ENCODE data around the gene ASB13.
"Not testable (repeated sequence)": the region's sequence is repeated elsewhere in the genome, so short reads cannot be mapped to it uniquely, and the experiment has no call there.

Gene ASB13

GRCh38 chr10:5595994-5596471, 70.4 kb downstream of the ASB13 start:
- TF ChIP-seq GATA1 (IDR thresholded peaks at IDR 0.05; ENCODE audit: low read depth, low read length) (no peak), POLR2A (IDR thresholded peaks at IDR 0.05; ENCODE audit: low read length) (no peak)
- no peak for DNase-seq

GRCh38 chr10:5595591-5595990, 70.8 kb downstream of the ASB13 start:
- TF ChIP-seq POLR2A (IDR thresholded peaks at IDR 0.05; ENCODE audit: low read length) (no peak), GATA1 (IDR thresholded peaks at IDR 0.05; ENCODE audit: low read depth, low read length) (no peak)
- no peak for DNase-seq

- TF ChIP-seq POLR2A (IDR thresholded peaks at IDR 0.05; ENCODE audit: low read length): no peak
- TF ChIP-seq GATA1 (IDR thresholded peaks at IDR 0.05; ENCODE audit: low read depth, low read length): no peak
Measured at GRCh38 chr10:5595095-5595494, 71.3 kb downstream of the ASB13 start.

GRCh38 chr10:5594271-5595049, 71.9 kb downstream of the ASB13 start:
- DNase-seq: no peak
- TF ChIP-seq GATA1 (IDR thresholded peaks at IDR 0.05; ENCODE audit: low read depth, low read length) (no peak), POLR2A (IDR thresholded peaks at IDR 0.05; ENCODE audit: low read length) (no peak)

More at GRCh38 chr10:5595095-5595494, 71.3 kb downstream of the ASB13 start:
- DNase-seq: no peak

GRCh38 chr10:5593347-5593746, 73.0 kb downstream of the ASB13 start:
- not testable (repeated sequence) for DNase-seq

GRCh38 chr10:5592070-5592469, 74.3 kb downstream of the ASB13 start:
- TF ChIP-seq GATA1 (IDR thresholded peaks at IDR 0.05; ENCODE audit: low read depth, low read length) (no peak), POLR2A (IDR thresholded peaks at IDR 0.05; ENCODE audit: low read length) (no peak)
- DNase-seq: no peak

- DNase-seq: no peak
- TF ChIP-seq GATA1 (IDR thresholded peaks at IDR 0.05; ENCODE audit: low read depth, low read length) (no peak), POLR2A (IDR thresholded peaks at IDR 0.05; ENCODE audit: low read length) (no peak)
Measured at GRCh38 chr10:5591336-5591824, 75.0 kb downstream of the ASB13 start.

GRCh38 chr10:5590816-5591215, 75.6 kb downstream of the ASB13 start:
- no peak for TF ChIP-seq GATA1 (IDR thresholded peaks at IDR 0.05; ENCODE audit: low read depth, low read length)
- no peak for DNase-seq

- no peak for DNase-seq
- no peak for TF ChIP-seq POLR2A (IDR thresholded peaks at IDR 0.05; ENCODE audit: low read length)
- no peak for TF ChIP-seq GATA1 (IDR thresholded peaks at IDR 0.05; ENCODE audit: low read depth, low read length)
Measured at GRCh38 chr10:5589661-5590511, 76.5 kb downstream of the ASB13 start.

- no peak for TF ChIP-seq GATA1 (IDR thresholded peaks at IDR 0.05; ENCODE audit: low read depth, low read length)
- no peak for TF ChIP-seq POLR2A (IDR thresholded peaks at IDR 0.05; ENCODE audit: low read length)
- DNase-seq: no peak
Measured at GRCh38 chr10:5589011-5589660, 77.3 kb downstream of the ASB13 start.

Measured in erythroblast (primary cell).